B cell (primary cell): ENCODE results near the gene WASHC3.

Experiments used
- CTCF ChIP-seq: fragments of 200-600 bp; IDR thresholded peaks from one replicate; pipeline ENCODE4 v1.8.0; 2022; ENCODE audit warnings: antibody characterized with exemption, mild to moderate bottlenecking
- EZH2 ChIP-seq: IDR thresholded peaks from 2 replicates; pipeline ENCODE4 v1.6.1; 2012; ENCODE audit warnings: borderline replicate concordance, low read depth, mild to moderate bottlenecking, moderate library complexity, low read length; ENCODE audit not compliant: insufficient read depth, poor library complexity, severe bottlenecking

DNA sequence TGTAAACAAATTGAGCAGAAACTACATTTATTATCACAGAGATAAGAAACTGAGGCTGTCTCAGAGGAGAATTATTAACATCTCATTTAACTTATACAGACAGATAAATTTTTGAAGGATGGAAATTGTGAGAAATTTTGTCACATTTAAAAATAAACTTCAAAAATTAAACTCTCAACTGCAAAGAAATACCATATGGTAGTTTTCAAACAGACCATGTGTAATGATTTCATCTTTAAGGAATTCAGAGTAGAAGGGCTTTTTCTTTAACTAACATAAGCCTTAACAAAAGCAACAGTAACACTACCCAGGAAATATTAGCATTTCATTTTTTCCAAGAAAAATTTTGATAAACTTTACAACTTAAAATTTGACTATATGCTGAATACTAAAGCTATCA lies 31.5 kb upstream of the WASHC3 start:
- TF ChIP-seq CTCF, result no peak
- no peak for TF ChIP-seq EZH2
